GDM1 (cell line): ENCODE results near the gene ENPP6.
"Not testable (repeated sequence)": the region's sequence is repeated elsewhere in the genome, so short reads cannot be mapped to it uniquely, and the experiment has no call there.

Source experiments
- DNase-seq: peaks from one replicate; lab custom pipeline; 2025; lab: John Stamatoyannopoulos, UW

The ENPP6 gene

DNA sequence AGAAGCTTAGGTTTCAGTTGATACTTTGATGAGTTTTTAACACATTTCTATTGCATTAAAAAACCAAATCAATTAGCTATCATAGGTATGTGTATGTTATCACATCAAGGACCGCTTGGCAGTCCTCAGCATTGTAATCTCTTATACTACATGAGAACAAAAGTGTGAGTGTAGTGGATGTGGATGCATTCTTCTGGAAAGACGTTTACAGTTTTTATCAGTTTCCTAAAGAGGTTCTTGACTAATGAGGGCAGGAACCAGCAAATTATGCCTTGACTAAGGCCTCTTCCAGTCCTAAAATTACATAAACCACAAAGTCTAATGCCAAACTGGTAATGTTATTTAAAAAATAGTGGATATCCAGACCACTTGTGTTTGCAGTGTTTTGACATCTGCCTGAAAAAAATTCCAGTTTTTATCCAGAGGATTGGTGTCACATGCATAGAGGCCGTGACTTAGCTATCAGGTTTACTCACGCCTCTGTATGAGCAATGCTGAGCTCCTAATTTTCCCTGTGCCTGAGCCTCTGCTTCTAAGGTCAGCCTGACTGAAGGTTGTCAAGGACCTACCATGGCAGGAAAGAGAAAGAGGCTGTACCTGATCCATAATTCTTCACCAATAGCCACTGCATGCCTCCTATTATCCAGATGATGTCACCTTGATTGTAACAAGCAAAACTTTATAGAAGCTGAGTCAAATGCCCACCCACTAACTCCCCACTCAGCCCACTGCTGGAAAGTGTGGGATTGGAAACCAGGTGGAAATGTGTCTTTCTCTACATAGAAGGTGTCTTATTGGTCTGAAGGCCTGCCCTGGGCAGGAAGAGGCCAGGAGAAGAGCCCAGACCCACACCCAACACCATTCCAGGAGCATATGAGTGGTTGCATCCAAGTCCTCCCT, 68.7 kb downstream of the ENPP6 start:
- DNase-seq = no peak

DNA sequence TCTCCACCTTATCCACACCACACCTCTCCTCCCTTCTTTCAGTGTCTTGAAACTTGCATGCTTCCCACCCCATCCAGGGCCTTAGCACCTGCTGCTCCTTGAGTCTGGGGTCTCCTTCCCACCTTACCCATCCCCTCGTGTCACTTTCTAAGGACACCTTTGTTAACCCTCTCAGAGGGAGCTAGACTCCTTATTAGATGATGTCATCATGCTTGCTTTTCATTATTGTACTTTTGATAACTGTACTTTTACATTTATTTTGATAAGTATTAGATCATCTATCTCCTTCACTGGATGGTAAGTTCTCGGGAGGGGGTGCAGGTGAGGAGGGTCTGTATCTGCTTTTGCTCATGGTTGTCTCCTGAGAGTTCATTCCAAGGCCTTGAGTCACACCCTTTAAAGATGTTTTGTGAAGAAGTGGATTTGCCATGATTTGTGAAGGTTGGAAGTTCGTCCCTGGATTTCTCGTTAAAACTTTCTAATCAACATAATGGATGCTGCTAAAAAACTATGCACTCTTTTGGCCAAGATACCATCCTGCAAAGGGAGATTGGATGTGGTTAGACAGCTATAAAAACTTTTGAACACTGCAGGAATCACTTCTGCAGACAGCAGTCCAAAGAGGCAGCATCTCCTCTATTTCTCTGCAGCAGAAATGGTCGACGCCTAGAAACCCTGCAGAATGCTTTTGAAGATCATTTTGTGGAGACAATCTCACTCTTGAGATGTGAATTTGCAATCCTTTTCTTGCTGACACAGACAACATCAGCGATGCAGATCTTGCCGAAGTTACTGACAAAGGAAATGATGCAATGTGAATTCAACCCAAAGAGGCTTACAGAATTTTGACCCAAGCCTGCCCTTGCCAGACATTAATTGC, 69.6 kb downstream of the ENPP6 start:
- no peak for DNase-seq

DNA sequence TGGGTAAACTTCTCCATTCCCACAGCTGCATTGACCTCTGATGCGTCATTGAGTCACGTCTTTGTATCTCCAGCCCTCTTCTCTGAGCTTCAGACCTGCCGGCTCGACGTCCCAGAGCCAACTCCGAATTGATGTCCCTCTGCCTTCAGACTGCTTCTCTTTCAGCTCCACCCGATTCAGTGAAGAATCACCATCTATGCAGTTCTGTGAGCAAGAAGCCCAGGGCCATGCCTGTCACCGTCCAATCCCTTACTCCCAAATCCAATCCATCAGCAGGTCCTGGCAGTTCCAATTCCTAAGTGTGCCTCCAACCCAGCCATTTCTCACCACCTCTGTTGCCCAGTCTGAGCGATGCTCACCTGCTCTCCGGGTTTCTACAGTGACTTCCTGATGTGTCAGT, 70.7 kb downstream of the ENPP6 start:
- DNase-seq = no peak

GRCh38 chr4:184145596-184145995, 72.1 kb downstream of the ENPP6 start:
- DNase-seq = no peak

GRCh38 chr4:184143770-184144564, 73.7 kb downstream of the ENPP6 start:
- no peak for DNase-seq

DNA sequence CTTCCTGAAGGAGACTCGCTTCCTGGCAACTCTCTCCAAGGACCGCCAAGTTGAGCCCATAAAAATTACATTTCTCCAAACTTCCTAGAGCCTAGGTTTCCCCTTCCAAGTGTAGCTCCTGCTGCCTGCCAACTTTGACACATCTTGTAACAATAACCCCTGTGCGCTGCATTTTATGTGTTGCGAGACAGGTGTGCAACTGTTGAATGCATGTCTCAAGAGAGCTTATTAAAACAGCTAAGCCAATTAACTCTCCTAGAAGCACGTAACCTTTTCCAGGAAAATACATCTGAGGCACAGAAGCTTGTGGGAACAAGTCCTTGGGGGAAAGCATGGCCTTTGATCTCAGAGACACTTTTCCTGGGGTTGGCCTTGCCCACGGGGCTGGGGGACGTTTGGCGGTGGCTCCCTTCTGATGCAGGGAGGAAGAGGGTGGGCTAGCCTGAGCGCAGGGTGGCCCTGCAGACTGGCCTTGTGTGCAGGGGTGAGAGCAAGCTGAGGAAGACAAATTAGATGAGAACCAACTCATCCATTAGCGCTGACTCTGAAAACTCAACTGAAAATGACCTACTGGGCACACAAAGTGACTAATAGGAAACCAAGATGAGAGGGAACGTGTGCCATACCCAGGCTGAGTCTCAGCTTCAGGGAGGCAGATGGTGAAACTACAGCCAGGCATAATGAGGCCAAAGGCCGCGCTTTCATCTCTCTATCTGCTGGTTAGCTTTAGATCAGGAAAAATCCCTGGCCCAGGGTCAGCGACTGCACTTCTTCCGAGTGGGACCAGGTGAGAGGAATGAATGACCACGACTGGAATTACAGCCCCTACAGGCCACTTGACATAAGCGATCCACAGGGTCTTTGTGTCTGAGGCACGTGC, 75.3 kb downstream of the ENPP6 start:
- no peak for DNase-seq

DNA sequence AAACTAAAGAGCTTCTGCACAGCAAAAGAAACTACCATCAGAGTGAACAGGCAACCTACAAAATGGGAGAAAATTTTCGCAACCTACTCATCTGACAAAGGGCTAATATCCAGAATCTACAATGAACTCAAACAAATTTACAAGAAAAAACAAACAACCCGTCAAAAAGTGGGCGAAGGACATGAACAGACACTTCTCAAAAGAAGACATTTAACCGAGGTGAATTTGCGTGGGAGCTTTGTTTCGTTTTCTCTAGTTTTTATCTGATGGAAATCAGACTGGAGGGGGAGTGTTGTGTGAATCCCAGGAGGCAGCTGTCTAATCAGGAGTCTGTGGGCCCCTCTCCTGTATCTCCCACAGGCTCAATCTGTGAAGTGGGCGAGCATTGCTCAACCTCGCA, 76.8 kb downstream of the ENPP6 start:
- DNase-seq = not testable (repeated sequence)

DNA sequence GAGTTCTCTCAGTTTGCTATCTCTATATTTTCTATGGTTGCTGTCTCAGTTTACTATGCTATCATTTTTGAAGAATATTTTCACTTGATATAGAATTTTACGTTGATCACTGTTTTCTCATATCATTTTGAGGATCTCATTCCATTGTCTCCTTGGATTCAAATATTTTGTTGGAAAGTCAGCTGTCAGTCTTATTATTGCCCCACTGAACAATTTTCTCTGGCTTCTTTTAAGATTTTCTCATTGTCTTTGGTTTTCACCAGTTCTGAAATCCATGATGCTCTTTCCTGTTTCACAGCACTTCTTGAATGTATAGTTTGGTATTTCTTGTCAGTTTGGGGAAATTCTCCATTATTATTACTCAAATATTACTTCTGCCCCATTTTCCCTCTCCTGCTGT, 81.1 kb downstream of the ENPP6 start:
- no peak for DNase-seq

DNA sequence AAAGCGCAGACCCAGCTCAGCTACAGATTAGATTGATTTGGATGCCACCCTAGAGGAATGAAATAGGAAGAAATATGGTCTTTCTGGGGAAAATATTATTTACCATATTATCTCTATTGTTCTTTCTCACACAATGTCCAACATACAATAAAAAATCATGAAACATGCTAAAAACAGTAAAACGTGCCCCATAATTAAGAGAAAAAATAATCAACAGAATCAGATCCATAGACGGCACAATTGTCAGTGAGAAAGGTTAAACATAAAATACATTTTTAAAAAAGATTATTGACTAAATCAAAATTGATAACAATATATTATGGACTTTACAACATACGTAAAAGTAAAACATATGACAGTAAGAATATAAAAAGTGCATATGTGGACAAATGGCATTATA, 90.9 kb downstream of the ENPP6 start:
- no peak for DNase-seq

DNA sequence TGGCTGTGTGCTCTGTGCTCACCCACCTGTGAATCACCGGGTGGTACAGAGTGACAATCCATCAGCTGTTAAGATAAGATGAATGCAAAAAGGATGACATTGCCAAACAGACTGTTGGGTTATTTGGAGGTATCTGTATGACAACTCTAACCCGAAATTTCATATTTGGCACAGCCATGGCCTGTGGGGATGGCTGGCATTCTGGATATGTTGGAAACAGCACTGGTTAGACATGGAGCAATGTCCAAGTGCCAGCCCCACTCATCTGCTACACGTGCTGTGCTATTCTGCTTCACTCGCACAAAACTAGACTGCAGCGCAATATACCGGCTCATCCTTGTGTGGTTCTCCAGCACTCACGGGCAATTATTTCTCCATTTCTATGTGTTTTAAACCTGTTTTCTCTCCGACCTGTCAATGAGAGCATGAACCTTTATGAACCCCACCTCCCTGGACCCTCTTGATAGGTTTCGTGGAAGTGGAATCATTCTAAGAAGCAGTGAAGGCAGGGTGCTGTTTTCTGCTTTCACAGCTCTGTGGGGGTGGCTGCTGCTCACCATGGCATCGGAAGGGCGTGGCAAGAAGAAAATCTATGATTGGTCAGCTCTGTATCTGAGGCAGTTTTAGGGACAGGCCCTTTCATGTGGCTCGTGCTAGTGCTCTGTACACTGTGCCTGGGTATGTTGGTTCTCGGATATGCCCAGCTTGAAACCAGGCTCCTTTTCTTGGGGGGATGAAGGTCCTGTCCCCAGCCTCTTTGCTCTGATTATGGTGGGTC, 94.9 kb downstream of the ENPP6 start:
- no peak for DNase-seq

- DNase-seq = no peak
These were observed 97.0 kb downstream of the ENPP6 start for GRCh38 chr4:184120549-184121127.

- no peak for DNase-seq
These were observed 99.9 kb downstream of the ENPP6 start for GRCh38 chr4:184117662-184118199.

DNA sequence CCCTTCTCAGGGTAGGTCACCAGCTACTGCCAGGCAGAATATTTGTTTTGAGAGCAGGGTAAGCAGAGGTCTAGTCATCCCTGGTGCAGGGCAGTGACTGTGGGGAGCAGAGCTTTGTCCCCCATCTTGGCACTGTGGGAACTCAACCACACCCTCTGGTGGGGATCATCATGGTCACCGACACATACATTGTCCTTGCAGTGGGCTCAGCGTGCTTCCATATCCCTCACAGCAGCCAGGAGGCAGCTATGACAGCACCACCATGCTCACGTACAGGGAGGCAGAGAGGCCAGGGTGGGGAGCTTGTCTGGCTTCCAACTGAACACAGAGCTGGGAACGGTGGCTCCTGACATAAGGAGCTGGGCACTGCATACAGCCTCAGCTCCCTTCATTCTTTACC, 102.3 kb downstream of the ENPP6 start:
- no peak for DNase-seq

DNA sequence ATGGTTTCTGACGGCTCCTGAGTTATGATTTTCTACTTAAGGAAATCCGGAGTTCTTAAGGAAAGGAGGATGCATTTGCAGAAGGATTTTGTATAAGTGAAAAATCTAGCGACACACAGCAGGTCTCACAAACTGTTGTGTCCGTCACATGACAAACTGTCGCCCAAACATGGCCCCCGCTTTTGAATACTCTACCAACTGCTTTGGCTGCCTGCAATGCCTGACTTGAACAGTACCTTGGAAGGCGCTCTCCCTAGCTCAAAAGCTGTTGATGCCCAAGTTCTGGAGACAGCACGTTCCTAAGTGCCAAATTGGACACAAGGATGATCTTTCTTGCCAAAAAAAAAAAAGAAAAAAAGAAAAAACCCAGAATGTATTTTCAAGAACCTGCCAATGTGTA, 103.2 kb downstream of the ENPP6 start:
- no peak for DNase-seq

GRCh38 chr4:184112006-184112550, 105.6 kb downstream of the ENPP6 start:
- DNase-seq = no peak

- no peak for DNase-seq
These were observed 106.3 kb downstream of the ENPP6 start for GRCh38 chr4:184111233-184111832.

DNA sequence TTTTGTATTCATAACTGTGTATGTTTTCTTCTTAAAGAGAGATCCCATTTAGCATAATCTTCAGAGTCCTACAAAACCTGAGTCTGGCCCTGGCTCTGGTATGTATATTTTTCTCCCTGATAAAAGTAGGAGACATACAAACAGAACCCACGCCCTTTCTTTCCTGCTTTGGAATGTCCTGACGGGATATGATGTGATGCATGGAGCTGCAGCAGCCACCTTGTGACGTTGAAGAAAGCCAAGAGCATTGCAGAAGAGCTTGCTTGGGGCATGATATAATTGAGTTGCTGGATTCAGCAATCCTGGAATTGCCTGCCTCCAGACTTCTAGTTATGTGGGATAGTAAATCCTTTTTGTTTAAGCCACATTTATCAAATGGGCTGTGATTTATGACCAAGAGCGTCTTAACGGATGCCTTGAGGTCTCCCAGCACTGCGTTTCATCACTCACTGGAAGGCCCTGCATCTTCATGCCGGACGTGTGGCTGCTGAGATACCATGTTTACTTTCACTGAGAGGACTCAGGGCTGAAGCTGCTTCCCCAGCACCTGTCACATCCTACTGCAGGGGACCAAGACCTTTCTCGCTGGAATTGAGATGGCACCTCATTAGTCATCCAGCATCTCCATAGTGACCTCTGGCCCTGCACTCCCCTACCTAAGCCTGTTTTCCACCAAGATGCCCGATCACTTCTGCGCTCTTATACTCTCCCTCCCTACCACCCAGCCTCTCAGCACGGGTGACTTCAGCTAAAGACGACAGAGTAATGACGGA, 107.0 kb downstream of the ENPP6 start:
- no peak for DNase-seq

DNA sequence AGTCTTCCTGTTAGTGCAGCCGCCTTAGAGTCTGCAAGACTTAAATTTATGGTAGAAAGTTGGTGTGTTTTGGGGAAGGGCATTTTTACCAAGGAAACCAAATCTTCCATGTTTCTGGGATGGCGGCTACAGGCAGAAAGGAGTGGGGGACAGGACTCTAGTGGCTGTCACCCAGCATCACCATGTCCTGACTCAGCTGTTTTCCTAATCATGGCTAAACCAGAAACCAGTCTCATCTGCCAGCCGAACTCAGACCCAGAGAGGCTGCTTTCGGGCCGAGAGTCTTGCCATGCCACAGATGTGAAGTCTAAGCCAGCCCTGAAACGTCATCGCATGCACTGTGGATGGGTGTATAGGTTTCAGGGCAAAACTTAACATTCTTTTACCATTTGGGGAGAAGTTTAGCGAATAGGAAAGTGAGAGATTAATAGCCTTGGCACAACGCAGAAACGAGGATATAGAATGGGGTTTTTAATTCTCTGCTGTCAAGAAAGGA, 109.6 kb downstream of the ENPP6 start:
- DNase-seq = no peak
